Limb (tissue), 2 donors: Measurements from ENCODE around the gene ZNF362.

Experiments used
- DNase-seq, 2 donors: peaks; one replicate each; pipeline ENCODE4 v3.0.0-alpha.2; 2016; ENCODE audit errors: extremely low spot score in 2 of 2

The ZNF362 gene

DNA sequence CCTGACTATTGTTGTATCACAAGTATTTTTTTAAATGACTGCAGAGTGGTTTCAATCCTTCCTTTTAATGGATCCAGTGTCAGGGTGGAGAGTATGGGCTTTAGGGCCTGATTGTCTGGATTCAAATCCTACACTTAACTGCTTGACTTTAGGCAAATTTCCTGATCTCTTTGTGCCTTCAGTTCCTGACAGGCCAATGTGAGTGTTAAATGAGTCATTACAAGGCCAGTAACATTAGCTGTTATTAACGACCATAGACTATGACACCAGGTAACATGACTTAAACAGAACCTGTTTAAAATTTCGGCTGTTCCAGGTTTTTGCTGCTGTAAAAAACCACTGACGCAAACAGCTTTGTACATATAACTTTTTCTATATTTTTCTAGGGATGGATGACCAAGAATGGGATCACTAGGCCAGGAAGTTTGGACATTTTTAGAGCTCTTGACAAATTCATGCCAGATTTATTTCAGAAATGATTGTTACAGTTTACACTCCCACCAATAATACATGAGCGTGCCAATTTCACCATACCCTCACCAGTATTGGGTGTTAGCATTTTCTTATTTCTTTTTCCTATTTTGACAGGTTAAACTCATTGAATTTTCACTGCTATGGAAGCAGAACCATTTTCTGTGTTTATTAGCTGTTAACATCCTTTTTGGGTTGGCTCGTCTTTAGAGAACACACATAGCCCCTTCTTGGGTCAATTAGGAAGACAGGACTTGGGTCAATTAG is 11.3 kb downstream of the ZNF362 start:
- DNase-seq: no peak

DNA sequence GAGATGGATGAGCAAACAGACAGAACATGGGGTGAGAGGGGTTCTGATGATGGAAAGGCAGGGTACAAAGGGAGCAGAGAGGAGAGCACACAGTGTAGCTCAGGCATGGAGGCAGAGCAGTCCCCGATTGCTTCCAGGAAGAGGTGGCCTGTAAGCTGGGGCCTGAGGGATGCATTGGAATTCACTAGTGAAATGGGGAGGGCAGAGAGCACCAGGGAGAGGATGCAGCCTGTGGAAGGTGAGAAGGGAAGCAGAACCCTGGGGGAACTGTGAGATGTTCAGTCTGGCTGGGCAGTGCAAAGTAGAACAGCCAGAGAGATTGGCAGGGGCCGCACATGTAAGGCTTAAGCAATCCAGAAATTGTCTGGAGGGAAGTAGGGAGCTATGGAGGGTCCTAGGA is 12.2 kb downstream of the ZNF362 start:
- no peak for DNase-seq

DNA sequence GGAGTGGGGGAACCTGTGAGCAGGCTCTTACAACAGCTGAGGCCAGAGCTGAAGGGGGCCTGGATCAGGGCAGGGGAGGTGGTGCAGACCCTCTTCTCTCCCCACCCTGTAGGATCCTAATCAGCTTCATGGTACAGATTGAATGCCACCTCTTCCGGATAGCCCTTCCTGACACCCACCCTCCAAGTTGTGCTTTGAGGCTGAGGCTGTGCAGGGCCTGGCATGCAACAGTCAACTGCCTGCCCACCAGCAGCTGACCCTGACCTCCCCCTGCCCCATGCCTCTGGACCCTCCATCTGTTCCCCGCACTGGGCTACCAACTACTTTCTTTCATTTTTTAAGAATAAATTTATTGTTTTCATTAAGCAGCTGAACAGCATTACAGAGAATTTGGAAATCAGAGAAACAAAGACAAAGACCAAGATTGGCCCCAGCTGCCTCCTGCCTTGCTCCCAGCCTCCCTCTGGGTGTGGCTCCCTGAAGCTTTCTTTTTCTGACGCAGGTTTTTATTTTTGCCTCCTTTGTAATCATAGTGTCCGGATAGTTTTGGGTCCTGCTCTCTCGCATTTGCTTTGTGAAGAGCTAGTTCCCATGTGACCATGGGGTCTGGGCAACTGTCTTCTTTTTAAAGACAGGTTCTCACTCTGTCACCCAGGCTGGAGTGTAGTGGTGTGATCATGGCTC is 12.8 kb downstream of the ZNF362 start:
- DNase-seq: no peak

DNA sequence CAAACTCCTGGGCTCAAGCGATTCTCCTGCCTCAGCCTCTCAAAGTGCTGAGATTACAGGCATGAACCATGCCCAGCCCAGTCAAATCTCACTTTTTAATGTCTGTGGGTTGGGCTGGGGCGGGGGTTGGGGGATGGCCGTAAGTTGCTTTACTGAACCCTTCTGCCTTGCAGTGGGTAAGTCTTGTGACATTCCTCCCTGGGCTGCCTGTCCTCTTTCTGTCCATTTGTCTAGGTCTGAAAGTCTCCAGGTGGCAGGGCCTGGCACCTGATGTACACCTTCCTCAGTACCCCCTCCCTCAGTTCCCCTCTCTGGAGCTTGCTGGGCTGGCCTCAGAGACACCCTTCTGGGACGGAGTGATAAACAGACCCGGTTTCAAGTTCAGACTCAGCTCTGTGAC is 13.3 kb downstream of the ZNF362 start:
- no peak for DNase-seq

DNA sequence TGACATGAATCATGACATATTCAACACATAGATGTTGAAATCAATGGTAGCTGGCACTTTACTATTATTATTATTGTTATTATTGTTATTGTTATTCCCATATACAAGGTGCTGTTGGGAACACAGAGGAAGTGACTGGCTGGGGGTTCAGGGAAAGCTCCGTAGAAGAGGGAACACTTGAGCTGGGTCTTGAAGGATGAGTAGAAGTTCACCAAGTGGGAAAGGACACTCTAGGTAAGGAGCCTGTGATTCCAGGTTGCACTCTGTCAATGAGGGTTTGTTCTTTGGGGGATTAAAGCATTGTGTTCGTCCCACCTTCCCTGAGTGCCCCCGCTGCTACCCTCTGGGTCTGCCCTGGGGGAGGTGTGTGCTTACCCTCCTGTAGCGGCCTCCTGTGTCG is 14.1 kb downstream of the ZNF362 start:
- no peak for DNase-seq

DNA sequence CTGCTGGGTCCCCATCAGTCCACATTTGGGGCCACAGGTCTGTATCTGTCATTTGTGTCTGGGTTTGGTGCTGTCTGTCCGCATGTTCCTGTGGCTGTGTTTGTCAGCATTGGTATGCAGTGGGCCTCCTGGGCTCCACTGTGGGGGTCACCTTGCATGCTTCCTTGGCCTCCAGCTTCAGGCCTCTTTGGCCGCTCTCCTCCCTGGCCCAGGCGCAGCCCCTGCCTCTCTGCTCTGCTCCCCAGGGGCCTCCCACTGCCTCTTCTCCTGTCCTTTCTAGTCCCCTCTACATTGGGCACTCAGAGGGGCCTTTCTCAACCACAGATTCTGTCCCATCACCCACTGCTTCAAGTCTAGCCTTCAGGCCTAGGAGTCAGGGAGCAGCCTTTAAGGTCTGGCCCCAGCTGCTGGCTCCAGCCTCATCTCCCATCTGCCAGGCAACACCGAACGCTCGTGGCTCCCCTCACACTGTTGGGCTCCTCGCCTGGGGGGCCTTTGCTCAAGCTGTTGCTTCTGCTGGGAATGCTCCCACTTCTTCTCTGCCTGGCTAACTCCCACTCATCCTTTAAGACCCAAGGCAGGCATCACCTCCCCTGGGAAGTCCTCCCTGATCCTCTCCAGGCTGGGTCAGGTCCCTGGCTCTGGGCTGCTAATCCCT is 14.6 kb downstream of the ZNF362 start:
- DNase-seq: no peak

DNA sequence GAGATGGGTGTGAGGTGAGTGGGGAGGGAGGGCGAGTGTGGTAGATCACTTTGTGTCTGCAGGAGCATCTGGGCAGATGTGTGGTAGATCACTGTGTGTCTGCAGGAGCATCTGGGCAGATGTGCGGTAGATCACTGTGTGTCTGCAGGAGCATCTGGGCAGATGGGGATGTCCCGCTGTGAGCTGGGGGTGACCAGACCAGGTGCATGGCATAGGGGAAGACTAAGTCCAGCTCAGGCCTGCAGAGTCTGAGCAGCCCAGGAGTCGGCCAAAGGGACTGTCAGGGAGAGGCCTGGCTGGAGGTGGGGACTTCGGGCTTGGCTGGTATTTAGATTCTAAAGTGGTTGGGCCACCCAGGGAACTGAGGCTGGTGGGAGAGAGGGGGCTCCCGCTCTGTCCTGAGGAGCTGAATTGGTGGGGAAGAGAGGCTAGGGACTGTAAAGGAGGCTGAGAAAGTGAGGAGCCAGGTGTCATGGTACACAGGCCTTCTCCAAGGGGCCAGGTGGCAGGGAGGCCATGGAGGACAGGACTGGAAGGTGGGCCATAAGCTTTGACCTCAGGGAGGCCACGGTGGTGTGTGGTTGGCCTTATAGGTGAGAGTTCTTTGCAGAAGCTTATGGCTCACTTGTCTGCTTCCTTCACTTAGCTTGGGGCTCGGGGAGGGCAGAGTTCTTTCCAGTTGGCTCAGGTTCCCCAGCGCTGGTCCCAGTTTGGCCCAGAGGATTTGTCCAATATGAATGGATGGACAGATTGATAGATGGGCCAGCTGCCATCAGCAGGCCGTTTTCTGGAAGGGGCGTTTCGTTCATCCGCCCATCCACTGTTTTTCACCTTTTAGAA is 15.6 kb downstream of the ZNF362 start:
- DNase-seq: no peak

DNA sequence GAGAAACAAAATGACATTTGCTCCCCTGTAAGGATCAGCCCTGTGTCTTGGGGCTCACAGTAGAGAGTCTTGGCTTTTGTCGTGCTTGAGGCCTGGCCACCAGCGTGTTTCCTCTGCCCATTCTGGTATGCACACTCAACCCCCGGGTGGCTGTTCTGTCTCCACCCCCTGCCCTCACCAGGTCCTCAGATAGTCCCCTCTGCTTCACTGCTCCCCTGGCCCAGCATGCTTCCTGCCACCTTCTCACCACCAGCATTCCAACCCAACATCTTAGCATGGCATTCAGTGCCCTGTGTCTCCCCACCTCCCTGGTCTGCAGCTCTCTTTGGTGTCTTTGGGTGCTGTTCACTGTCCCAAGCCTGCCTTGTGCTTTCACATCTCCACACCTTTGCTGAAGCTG is 16.2 kb downstream of the ZNF362 start:
- DNase-seq: no peak

DNA sequence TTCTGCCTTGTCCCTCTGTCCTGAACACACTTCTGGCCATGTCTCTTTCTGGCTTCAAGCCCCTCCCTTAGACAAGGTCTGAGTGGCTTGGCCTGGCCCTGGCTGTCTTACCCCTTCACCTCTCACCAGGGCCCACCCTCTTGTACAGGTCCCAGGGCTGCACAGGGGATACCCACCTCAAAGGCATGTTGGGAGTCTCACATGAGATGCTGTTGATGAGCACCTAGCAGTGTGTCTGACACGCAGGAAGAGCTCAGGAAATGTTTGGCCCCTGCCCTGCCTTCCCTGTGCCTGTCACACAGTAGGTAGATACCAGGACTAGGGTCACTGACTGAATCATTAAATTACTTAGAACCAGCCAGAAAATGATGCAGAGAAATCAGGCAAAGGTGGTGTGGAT is 16.6 kb downstream of the ZNF362 start:
- DNase-seq: no peak

DNA sequence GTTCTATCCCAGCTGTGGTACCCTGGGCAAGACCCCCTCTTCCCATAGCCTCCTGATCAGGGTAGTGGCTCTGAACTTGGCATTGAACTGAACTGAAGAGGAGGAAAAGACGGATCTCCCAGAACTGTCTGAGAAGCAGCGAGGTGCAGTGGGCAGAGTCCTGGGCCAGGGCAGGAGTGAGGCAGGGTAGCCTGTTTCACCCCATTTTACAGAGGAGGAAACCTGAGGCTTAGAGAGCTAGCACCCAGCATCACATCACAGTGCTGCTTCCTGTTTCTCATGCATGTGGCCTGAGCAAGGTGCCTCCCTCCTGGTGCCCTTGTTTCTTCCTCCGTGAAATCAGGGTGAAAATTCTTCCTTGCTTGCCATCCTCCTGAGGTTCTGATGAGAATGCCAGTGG is 17.1 kb downstream of the ZNF362 start:
- no peak for DNase-seq

DNA sequence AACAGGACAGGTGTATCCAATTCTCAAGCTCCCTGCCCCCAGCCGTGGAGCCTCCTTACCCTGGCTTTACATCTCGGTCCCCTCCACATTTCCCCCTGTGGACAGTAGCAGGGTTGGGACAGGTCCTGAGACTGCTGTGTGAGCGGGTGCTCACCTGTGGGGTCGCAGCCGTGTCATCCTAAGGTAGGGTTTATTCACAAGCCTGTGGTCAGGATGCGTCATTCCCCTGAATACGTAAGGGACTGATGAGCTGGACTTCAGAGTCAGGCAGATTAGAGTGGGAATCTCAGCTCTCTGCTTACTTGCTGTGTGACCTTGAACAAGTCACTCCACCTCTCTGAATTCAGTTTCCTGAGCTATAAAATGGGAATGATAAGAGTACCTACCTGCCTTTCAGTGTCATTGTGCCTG is 17.7 kb downstream of the ZNF362 start:
- DNase-seq: no peak

DNA sequence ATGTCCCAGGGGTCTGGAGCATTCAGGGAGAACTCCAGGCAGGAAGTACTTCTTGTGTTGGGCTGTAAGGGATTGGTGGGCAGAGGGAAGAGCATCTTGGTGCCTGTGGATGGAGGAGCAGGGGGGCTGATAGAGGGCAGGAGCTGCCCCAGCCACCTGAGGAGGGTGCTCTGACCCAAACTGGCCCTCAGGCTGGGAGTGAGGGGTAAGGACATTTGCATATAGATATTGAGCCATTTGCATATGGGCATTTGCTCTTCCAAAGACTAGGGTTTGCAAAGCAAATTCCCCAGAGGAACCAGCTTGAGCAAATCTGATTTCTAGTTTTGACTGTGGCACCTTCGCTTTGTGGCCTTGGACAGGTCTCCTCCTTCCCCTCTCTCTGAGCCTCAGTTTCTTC is 18.2 kb downstream of the ZNF362 start:
- no peak for DNase-seq

DNA sequence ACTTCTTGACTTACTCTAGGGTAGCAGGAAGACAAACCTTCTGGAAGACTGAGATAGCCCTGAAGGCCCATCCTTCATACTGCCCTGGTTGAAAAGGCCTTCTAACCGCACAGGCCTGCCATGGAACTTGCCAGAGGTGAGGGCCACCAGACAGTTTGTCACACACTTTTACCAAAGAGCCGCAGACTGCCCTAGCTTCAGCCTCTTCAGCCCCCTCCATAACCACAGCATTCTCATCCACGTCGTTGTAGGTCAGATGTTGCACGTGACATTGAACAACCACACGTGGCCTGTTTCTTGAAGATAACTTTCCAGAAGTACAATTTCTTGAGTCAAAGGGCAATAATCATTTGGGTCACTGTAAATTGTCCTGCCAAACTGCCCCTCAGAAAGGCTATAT is 18.9 kb downstream of the ZNF362 start:
- no peak for DNase-seq

DNA sequence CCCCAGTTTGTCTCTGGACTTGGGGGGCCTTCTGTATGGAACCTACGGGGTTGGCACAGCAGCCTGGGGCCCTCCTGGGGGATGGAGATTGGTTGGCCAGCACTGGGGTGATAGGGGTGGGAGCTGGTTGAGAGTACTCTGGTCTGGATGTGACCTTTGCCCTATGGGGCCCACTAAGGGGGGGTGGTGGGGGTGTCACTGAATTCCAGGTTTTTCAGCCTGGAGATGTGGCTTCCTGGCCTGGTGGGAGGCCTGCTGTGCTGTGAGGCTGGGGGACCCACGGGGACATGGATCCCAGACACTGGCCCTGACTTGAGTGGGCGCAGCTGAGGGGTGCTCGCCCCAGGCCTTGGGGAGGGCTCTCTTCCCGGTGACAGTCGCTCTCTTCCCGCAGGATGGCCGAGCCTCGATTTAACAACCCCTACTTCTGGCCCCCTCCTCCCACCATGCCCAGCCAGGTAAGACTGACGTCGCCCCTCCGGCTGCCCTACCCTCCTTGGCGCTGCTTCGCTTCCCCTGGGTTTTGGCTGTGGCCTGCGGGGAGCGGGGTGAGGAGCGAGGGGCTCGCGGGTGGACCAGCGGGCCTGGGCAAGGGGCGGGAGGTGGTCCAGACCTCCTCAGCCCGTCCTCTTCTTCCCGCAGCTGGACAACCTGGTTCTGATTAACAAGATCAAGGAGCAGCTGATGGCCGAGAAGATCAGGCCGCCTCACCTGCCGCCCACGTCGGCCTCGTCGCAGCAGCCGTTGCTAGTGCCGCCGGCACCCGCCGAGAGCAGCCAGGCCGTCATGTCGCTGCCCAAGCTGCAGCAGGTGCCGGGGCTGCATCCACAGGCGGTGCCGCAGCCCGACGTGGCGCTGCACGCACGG is 19.6 kb downstream of the ZNF362 start:
- DNase-seq: no peak

DNA sequence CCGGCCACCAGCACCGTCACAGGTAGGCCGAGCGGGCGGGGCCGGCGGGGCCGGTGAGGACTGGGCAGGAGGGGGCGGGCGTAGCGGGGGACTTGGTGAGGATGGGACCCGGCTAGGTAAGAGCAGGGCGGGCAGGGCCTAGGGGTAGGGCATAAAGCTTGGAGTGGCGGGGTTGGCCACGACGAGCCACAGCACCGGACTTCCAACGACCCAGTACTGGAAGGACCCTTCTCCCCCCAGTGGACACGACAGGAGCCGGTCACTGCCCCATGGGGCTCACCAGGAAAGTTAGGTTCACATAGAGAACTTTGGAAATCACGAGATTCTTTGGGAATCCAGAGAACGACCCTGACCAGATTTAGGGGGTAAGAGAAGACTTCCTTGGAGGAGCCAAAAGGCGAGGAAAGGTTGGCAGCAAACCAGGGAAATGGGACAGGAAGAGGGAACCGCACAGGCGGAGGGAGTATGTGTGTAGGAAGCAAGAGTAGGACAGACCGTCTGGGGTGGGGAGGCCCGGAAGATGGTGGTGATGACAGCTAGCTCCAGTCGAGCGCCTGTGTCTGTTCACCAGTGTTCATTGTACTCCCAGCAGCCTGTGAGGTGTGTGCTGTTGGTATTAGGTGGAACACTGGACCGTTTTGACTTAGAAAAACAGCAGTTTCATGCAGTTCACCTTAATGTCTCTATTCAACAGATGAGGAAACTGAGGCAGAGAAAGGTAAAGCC is 20.4 kb downstream of the ZNF362 start:
- no peak for DNase-seq

DNA sequence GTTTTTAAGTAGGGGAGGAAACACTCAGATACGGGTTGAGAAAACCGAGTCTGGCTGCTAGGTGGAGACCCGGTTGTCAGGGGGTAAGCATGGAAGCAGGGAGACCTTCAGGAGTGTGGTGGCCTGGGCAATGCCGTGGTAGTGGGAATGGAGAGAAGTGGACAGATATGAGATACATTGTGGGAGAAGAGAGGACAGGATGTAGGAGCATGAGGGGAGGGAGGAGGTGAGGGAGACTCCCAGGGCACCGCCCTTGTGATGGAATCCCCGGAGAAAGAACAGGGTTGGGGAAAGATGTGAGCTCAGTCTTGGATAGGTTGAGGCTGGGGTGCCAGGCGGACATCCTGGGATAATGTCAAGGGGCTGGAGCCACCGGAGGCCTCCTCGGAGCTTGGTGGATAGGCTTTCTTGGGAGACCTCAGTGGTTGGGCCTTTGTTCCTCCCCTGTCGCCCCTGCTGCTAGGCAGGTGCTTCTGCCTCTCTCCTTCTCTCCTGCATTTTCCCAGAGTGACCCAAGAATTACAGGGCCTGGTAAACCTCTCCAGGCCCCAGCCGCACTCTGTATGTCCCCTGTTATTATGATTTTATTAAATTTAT is 21.3 kb downstream of the ZNF362 start:
- DNase-seq: no peak

DNA sequence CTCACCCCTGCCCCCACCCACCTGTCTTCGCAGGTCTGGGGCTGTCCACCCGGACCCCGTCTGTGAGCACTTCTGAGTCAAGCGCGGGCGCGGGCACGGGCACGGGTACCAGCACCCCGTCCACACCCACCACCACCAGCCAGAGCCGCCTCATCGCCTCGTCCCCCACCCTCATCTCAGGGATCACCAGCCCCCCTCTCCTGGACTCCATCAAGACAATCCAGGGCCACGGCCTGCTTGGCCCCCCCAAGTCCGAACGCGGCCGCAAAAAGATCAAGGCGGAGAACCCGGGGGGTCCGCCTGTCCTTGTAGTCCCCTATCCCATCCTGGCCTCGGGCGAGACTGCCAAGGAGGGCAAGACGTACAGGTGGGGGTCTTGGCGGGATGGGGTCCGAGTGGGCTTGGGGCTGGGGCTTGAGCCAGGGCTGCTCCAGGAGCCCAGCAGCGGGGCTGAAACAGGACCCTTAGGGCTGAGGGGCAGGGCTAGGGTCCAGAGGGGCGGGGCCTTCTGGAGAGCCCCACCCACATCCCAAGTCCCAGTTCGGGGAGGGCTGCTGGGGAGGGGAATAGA is 23.9 kb downstream of the ZNF362 start:
- no peak for DNase-seq

DNA sequence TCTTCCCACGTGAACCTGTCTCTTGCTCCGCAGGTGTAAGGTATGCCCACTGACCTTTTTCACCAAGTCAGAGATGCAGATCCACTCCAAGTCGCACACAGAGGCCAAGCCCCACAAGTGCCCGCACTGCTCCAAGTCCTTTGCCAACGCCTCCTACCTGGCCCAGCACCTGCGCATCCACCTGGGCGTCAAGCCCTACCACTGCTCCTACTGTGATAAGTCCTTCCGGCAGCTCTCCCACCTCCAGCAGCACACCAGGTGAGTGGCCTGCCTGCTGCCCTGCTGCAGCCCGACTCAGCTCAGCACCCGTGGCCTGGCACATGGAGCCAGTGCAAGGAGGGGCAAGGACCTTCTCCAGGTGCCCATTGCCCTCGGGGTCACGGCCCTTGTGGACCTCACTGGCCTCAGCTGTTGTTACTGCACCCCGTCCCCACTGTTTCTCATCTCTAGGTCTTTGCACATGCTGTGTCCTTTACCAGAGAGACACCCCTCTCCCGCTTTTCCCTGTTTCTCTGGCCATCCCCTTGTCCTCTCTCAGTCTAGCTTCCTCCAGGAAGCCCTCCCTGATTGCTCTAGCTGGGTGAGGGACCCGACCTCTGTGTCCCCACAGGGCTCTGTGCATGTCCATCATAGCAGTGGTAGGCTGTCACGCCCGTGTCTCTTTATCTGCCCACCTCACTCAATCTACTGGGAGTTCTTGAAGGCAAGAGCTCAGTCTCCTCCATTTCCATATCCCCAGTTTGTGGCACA is 25.4 kb downstream of the ZNF362 start:
- no peak for DNase-seq

DNA sequence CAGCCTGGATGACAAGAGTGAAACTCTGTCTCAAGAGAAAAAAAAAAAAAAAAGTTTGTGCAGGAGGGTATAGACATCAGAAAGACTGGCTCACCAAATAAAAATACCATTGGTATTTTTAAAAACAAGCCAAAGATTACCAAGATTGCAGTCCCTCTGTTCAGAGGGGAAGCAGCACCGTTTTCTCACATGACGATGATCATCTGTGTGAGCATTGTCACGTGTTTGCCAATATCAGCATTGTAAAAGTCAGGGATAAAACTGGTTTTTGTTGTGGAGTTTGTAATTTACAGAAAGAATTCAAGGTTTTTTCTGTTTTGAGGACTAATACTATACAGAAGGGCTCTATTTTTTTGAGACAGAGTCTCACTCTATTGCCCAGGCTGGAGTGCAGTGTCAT is 26.5 kb downstream of the ZNF362 start:
- DNase-seq: no peak
